Measurements from ENCODE around the gene TMEM187. TPM values are rescaled to one million over a fixed set of nuclear protein-coding genes. Genes with fewer than 3 reads are reported as not detected.
A peak's percentile ranks its signal among the peaks of the same experiment; 100 is the strongest.

The TMEM187 gene
- polyA plus RNA-seq, 2 of the 4 experiments (the other 2 are of a cell fraction), result 7.8 to 10.6 TPM

GRCh38 chrX:154028502-154029184 lies 56.1 kb downstream of the TMEM187 start:
- WGBS (ENCODE audit: missing lambda C conversion rate), result 72% methylated on average over 13 of the region's 13 CpGs
- ChIA-PET POLR2A (no interaction called here), CTCF (interaction anchor here (1.1 to 2.3 kb wide), 6 partner anchors 8 to 23 kb away, joined by 3 to 12 read pairs (median 5); no protein-coding TSS in a partner anchor)
- Histone ChIP-seq H3K4me1 (no peaks in the 10 kb centered on the region), H3K27ac (no peak overlapping the region), H3K4me3 (no peak overlapping the region), H3K4me2 (no peak overlapping the region), H3K9me3 (no peaks in the 10 kb centered on the region)
- FAIRE-seq (no peak), ATAC-seq (no peak), DNase-seq (ENCODE audit: low read depth in 1 of 2, low spot score in 1 of 2) (no peak)
- TF ChIP-seq KDM5A (IDR thresholded peaks at IDR 0.05), result no peak
- TF ChIP-seq E2F6 (IDR thresholded peaks at IDR 0.05; ENCODE audit: borderline replicate concordance, low read depth), result no peak
- no peak for TF ChIP-seq USF2 (IDR thresholded peaks at IDR 0.05)
- TF ChIP-seq CTCF (IDR thresholded peaks at IDR 0.05), result no peak
- TF ChIP-seq TFCP2L1 (CRISPR knock-in tag; IDR thresholded peaks at IDR 0.05), result no peak
- no peak for TF ChIP-seq CBX2 (IDR thresholded peaks at IDR 0.05; ENCODE audit: borderline replicate concordance, low read depth)
- no peak for TF ChIP-seq MAFK (IDR thresholded peaks at IDR 0.05; ENCODE audit: partially characterized antibody)
- TF ChIP-seq ZNF302 (CRISPR knock-in tag; IDR thresholded peaks at IDR 0.05), result no peak
- TF ChIP-seq FOXS1 (CRISPR knock-in tag; IDR thresholded peaks at IDR 0.05), result no peak
- no peak for TF ChIP-seq CBX8 (IDR thresholded peaks at IDR 0.05)

- CTCF ChIA-PET, result interaction anchor here (1.1 to 2.0 kb wide), 5 partner anchors 9 to 20 kb away, joined by 3 to 12 read pairs (median 3); no protein-coding TSS in a partner anchor
- no peak overlapping the region for H3K4me2 ChIP-seq
- no peak for FAIRE-seq
- no peaks in the 10 kb centered on the region for H3K4me1 ChIP-seq
- ATAC-seq, result peak; percentile 48 to 61; a peak in 4 of 6 replicates
- H3K9me3 ChIP-seq, result no peaks in the 10 kb centered on the region
- POLR2A ChIA-PET, result no interaction called here
- no peak overlapping the region for H3K4me3 ChIP-seq
- no peak overlapping the region for H3K27ac ChIP-seq
- WGBS (ENCODE audit: missing lambda C conversion rate), result 97% methylated on average over 5 of the region's 8 CpGs
- TF ChIP-seq TFCP2L1 (CRISPR knock-in tag; IDR thresholded peaks at IDR 0.05), result no peak
- TF ChIP-seq HES2 (IDR thresholded peaks at IDR 0.05), result no peak
- TF ChIP-seq HDAC2 (IDR thresholded peaks at IDR 0.05), result no peak
- no peak for TF ChIP-seq MYC (IDR thresholded peaks at IDR 0.05; ENCODE audit: borderline replicate concordance, low read length)
- TF ChIP-seq BHLHE40 (IDR thresholded peaks at IDR 0.05; ENCODE audit: low read depth, low read length), result no peak
- TF ChIP-seq USF2 (IDR thresholded peaks at IDR 0.05), result no peak
- TF ChIP-seq CHD4 (IDR thresholded peaks at IDR 0.05; ENCODE audit: borderline replicate concordance), result no peak
- no peak for TF ChIP-seq ESRRA (IDR thresholded peaks at IDR 0.05; ENCODE audit: borderline replicate concordance, low read length)
- TF ChIP-seq PHF8 (IDR thresholded peaks at IDR 0.05; ENCODE audit: borderline replicate concordance, low read depth), result no peak
- TF ChIP-seq HOXA7 (CRISPR knock-in tag; IDR thresholded peaks at IDR 0.05), result no peak
- TF ChIP-seq RNF2 (IDR thresholded peaks at IDR 0.05; ENCODE audit: borderline replicate concordance, low read depth), result no peak
- TF ChIP-seq ATOH8 (CRISPR knock-in tag; IDR thresholded peaks at IDR 0.05; ENCODE audit: low read depth), result no peak
- TF ChIP-seq RFX5 (IDR thresholded peaks at IDR 0.05), result no peak
- TF ChIP-seq KDM1A (IDR thresholded peaks at IDR 0.05; ENCODE audit: low read depth), result no peak
- no peak for TF ChIP-seq CBX2 (IDR thresholded peaks at IDR 0.05; ENCODE audit: borderline replicate concordance, low read depth)
- no peak for TF ChIP-seq FOSB (CRISPR knock-in tag; IDR thresholded peaks at IDR 0.05)
- no peak for TF ChIP-seq FOSL2 (IDR thresholded peaks at IDR 0.05)
- no peak for TF ChIP-seq FOSL2 (CRISPR knock-in tag; IDR thresholded peaks at IDR 0.05)
- TF ChIP-seq EP300 (IDR thresholded peaks at IDR 0.05), result no peak
- peak in 1 of 2 experiments; percentile 21 for DNase-seq (ENCODE audit: low read depth in 1 of 2, low spot score in 1 of 2)
These were observed 56.9 kb downstream of the TMEM187 start for GRCh38 chrX:154029439-154029838.

Data from A549 (cell line).